ENCODE results near the gene ATPAF1.

GRCh38 chr1:46689897-46690296 is 21.7 kb upstream of the ATPAF1 start:
- TF ChIP-seq CTCF (IDR thresholded peaks at IDR 0.05) = no peak
- no peak for TF ChIP-seq EP300 (IDR thresholded peaks at IDR 0.05)
- TF ChIP-seq POLR2A (IDR thresholded peaks at IDR 0.05) = no peak
- TF ChIP-seq POLR2AphosphoS5 (IDR thresholded peaks at IDR 0.05) = no peak

Data from stomach (tissue), 4 donors.